Activated CD4-positive, alpha-beta T cell treated with anti-CD3 and anti-CD28 coated beads for 36 hours (primary cell): Measurements from ENCODE around the gene CPLX3. TPM values are rescaled to one million over a fixed set of nuclear protein-coding genes. Genes with fewer than 3 reads are reported as not detected.
A peak's percentile ranks its signal among the peaks of the same experiment; 100 is the strongest.

Experiments used
- ATAC-seq: fragments of 200-7000 bp; cut with Tn5 transposase; one replicate; pipeline ENCODE4 v1.10.0; 2021; ENCODE audit warnings: mild to moderate bottlenecking, moderate library complexity
- CTCF ChIA-PET: fragments of 350-600 bp; sonication (Branson Sonifier 250); formaldehyde crosslinking; loops from one replicate; lab custom pipeline; 2021; ENCODE audit warnings: antibody characterized with exemption; lab: Charles Lee
- POLR2A ChIA-PET: fragments of 350-600 bp; sonication (Branson Sonifier 250); formaldehyde crosslinking; loops from one replicate; lab custom pipeline; 2021; ENCODE audit warnings: antibody characterized with exemption, inconsistent platforms; lab: Charles Lee
- DNase-seq: peaks from one replicate; pipeline ENCODE4 v3.0.0-alpha.2; 2020
- H3K27ac Mint-ChIP-seq: one replicate; pipeline ENCODE4 v1.8.0; 2021; ENCODE audit warnings: mixed read lengths
- H3K27me3 Mint-ChIP-seq: one replicate; pipeline ENCODE4 v1.8.0; 2021; ENCODE audit warnings: mixed read lengths
- H3K36me3 Mint-ChIP-seq: one replicate; pipeline ENCODE4 v1.8.0; 2021; ENCODE audit warnings: low read depth, mixed read lengths
- H3K4me1 Mint-ChIP-seq: one replicate; pipeline ENCODE4 v1.8.0; 2021; ENCODE audit warnings: mixed read lengths
- H3K4me3 Mint-ChIP-seq: one replicate; pipeline ENCODE4 v1.8.0; 2021; ENCODE audit warnings: mild to moderate bottlenecking, moderate library complexity, mixed read lengths
- H3K9me3 Mint-ChIP-seq: one replicate; pipeline ENCODE4 v1.8.0; 2021; ENCODE audit warnings: low read depth, mixed read lengths
- intact Hi-C, 2 experiments: fragments of 100-400 bp; cut with DNase I in 1 of 2; cut with micrococcal nuclease in 1 of 2; formaldehyde crosslinking; loops; one replicate each; pipeline versions ENCODE4 v1.14.2 to v1.15.1; 2022 to 2024; cut with DNase I, micrococcal nuclease
- total RNA-seq, 2 experiments: library from RNA; stranded (reverse); gene quantifications; one replicate each; pipeline ENCODE4 v1.2.3, GENCODE V29; 2021

CPLX3 gene
- total RNA-seq, 2 experiments from 2014 or later = 0.11 TPM; not detected in 1

- peaks cover 9% of the 10 kb centered on the region for H3K4me1 Mint-ChIP-seq
- ChIA-PET CTCF (interaction anchor here (1.1 to 1.9 kb wide), 3 partner anchors 9 to 77 kb away, joined by 3 to 5 read pairs (median 3); no protein-coding TSS in a partner anchor), POLR2A (no interaction called here)
- H3K27ac Mint-ChIP-seq = no peak overlapping the region
- H3K27me3 Mint-ChIP-seq = peaks cover 22% of the 10 kb centered on the region
- no peak overlapping the region for H3K4me3 Mint-ChIP-seq
- DNase-seq = no peak
- H3K9me3 Mint-ChIP-seq = no peaks in the 10 kb centered on the region
- intact Hi-C loops = no loop called here
- no peak for ATAC-seq
- H3K36me3 Mint-ChIP-seq = no peaks in the 10 kb centered on the region
Measured at GRCh38 chr15:74824976-74825375, 1.5 kb upstream of the CPLX3 start.

DNA sequence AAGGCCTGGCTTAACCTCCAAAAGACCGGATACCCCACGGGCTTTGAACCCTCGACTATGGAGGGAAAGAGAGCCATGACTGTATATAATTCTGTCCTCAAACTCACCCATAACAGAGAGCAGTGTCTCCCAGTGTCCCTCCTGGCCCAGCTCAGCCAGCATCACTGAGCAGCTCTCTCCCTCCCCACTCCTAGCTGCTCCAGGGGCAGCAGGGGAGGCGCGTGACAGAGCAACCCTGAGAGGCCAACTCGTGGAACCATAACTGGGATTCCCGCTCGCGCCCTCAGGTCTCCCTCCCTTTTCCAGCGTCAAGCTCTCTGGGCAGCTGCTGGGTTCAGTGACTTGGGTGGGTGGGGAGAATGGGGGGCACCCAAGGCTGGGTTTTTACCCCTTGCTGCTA is 561 bp upstream of the CPLX3 start:
- ATAC-seq = no peak
- CTCF ChIA-PET = interaction anchor here (0.6 to 1.9 kb wide), 4 partner anchors 10 to 418 kb away, joined by 3 to 5 read pairs (median 3); no protein-coding TSS in a partner anchor
- Mint-ChIP-seq H3K9me3 (no peaks in the 10 kb centered on the region), H3K4me3 (no peak overlapping the region), H3K27ac (no peak overlapping the region), H3K36me3 (no peaks in the 10 kb centered on the region), H3K27me3 (peaks cover 22% of the 10 kb centered on the region), H3K4me1 (peaks cover 13% of the 10 kb centered on the region)
- POLR2A ChIA-PET = interaction anchor here (0.6 kb wide), 1 partner anchor 56 kb away, joined by 4 read pairs; no protein-coding TSS in a partner anchor
- intact Hi-C loops = loop anchor here in 1 of 2 experiments (2.0 kb wide), 1 partner anchor 169 kb away; the partner anchor contains the start of gene SCAMP5
- DNase-seq = no peak

- no peaks in the 10 kb centered on the region for H3K36me3 Mint-ChIP-seq
- peaks cover 13% of the 10 kb centered on the region for H3K4me1 Mint-ChIP-seq
- H3K9me3 Mint-ChIP-seq = no peaks in the 10 kb centered on the region
- ChIA-PET CTCF (interaction anchor here (0.7 to 1.9 kb wide), 6 partner anchors 8 to 116 kb away, joined by 3 to 5 read pairs (median 3); no protein-coding TSS in a partner anchor), POLR2A (no interaction called here)
- no peak overlapping the region for H3K4me3 Mint-ChIP-seq
- ATAC-seq (no peak), DNase-seq (no peak)
- H3K27me3 Mint-ChIP-seq = peaks cover 22% of the 10 kb centered on the region
- H3K27ac Mint-ChIP-seq = no peak overlapping the region
- intact Hi-C loops = loop anchor here in 1 of 2 experiments (2.0 kb wide), 1 partner anchor 168 kb away; the partner anchor contains the start of gene SCAMP5
Measured at GRCh38 chr15:74826921-74827320, 494 bp downstream of the CPLX3 start.

DNA sequence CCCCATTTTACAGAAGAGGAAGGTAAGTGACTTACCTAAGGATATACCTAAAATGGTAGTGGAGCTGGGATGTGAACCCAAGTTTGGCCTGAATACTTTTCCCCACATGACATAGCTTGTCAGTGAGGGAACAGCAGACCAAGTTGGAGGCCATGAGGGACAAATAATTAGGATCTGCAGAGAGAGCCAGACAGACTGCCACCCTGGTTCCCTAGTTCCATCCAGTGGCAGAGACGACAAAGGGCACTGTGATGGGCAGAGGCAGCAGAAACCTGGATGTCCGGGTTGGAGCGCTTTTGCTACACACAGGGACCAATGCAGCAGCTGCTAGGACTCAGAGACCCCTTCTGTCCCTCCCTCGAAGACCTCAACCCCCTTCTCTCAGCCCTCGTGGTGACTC is 1.2 kb downstream of the CPLX3 start:
- CTCF ChIA-PET = interaction anchor here (0.5 to 1.9 kb wide), 8 partner anchors 15 to 115 kb away, joined by 3 to 5 read pairs (median 3); partner anchors contain the start of gene CSK
- no peak for DNase-seq
- intact Hi-C loops = loop anchor here in 1 of 2 experiments (2.0 kb wide), 1 partner anchor 167 kb away; the partner anchor contains the start of gene SCAMP5

DNA sequence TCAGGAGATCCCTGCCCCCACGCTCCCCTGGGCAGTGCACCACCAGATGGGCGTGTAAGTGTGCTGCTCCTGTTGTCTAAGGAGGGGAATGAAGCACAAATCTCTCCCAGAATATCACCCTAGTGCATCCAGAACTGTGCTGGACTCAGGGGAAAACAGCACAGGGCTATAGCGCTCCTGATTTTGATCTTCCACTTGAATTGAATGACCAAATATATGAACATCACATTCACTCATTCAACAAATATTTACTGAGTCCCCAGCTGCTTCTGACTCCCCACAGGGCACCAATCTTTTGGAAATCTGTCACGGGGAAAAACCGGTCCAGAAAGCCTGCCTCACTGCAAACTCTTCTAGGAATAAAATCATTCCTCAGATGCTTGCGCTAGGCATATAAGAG is 2.4 kb downstream of the CPLX3 start:
- ChIA-PET CTCF (interaction anchor here (0.6 to 1.9 kb wide), 5 partner anchors 41 to 1122 kb away, joined by 3 to 6 read pairs (median 5); no protein-coding TSS in a partner anchor), POLR2A (no interaction called here)
- Mint-ChIP-seq H3K9me3 (no peaks in the 10 kb centered on the region), H3K27me3 (peaks cover 22% of the 10 kb centered on the region), H3K4me1 (peaks cover 13% of the 10 kb centered on the region), H3K27ac (no peak overlapping the region), H3K4me3 (no peak overlapping the region), H3K36me3 (no peaks in the 10 kb centered on the region)
- no peak for DNase-seq
- intact Hi-C loops = no loop called here
- no peak for ATAC-seq

More for the DNA sequence above, 1.2 kb downstream of the CPLX3 start:
- no peak overlapping the region for H3K4me3 Mint-ChIP-seq
- H3K36me3 Mint-ChIP-seq = no peaks in the 10 kb centered on the region
- peaks cover 22% of the 10 kb centered on the region for H3K27me3 Mint-ChIP-seq
- no peak overlapping the region for H3K27ac Mint-ChIP-seq
- no peaks in the 10 kb centered on the region for H3K9me3 Mint-ChIP-seq
- H3K4me1 Mint-ChIP-seq = peaks cover 13% of the 10 kb centered on the region
- no peak for ATAC-seq
- POLR2A ChIA-PET = no interaction called here

GRCh38 chr15:74829486-74829885 is 3.1 kb downstream of the CPLX3 start:
- CTCF ChIA-PET = interaction anchor here (0.7 to 1.9 kb wide), 4 partner anchors 42 to 120 kb away, joined by 3 to 5 read pairs (median 4); no protein-coding TSS in a partner anchor
- H3K4me1 Mint-ChIP-seq = peaks cover 13% of the 10 kb centered on the region
- H3K36me3 Mint-ChIP-seq = no peaks in the 10 kb centered on the region
- DNase-seq (no peak), ATAC-seq (peak; percentile 97)
- H3K9me3 Mint-ChIP-seq = no peaks in the 10 kb centered on the region
- no peak overlapping the region for H3K4me3 Mint-ChIP-seq
- POLR2A ChIA-PET = interaction anchor here (0.7 kb wide), 1 partner anchor 49 kb away, joined by 5 read pairs; no protein-coding TSS in a partner anchor
- H3K27me3 Mint-ChIP-seq = peaks cover 22% of the 10 kb centered on the region
- intact Hi-C loops = no loop called here
- no peak overlapping the region for H3K27ac Mint-ChIP-seq

DNA sequence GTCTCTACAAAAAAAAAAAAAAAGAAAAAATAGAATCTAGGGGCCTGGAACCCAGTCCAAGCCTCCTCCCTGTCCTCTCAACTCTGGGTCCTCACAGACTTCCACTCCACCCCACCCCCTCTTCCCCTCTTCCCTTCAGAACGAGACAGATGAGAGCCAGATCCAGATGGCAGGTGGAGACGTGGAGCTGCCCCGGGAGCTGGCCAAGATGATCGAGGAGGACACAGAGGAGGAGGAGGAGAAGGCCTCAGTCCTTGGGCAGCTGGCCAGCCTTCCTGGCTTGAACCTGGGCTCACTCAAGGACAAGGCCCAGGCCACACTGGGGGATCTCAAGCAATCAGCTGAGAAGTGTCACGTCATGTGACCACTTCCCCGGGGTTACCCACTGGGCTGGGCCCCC is 3.6 kb downstream of the CPLX3 start:
- Mint-ChIP-seq H3K27me3 (peaks cover 18% of the 10 kb centered on the region), H3K4me1 (peaks cover 13% of the 10 kb centered on the region), H3K36me3 (peaks cover under 1% of the 10 kb centered on the region), H3K27ac (no peak overlapping the region), H3K4me3 (no peak overlapping the region), H3K9me3 (no peaks in the 10 kb centered on the region)
- intact Hi-C loops = no loop called here
- DNase-seq (no peak), ATAC-seq (no peak)
- ChIA-PET CTCF (interaction anchor here (0.6 to 1.9 kb wide), 4 partner anchors 42 to 60 kb away, joined by 3 to 5 read pairs (median 3); no protein-coding TSS in a partner anchor), POLR2A (interaction anchor here (0.7 kb wide), 1 partner anchor 49 kb away, joined by 5 read pairs; no protein-coding TSS in a partner anchor)

- intact Hi-C loops = no loop called here
- H3K36me3 Mint-ChIP-seq = peaks cover 3% of the 10 kb centered on the region
- peaks cover 16% of the 10 kb centered on the region for H3K27me3 Mint-ChIP-seq
- DNase-seq (no peak), ATAC-seq (no peak)
- H3K9me3 Mint-ChIP-seq = no peaks in the 10 kb centered on the region
- H3K4me1 Mint-ChIP-seq = peaks cover 13% of the 10 kb centered on the region
- ChIA-PET CTCF (interaction anchor here (0.6 to 1.9 kb wide), 2 partner anchors 61 to 193 kb away, joined by 3 to 5 read pairs; no protein-coding TSS in a partner anchor), POLR2A (no interaction called here)
- peak overlapping the region; percentile 37 for H3K27ac Mint-ChIP-seq
- no peak overlapping the region for H3K4me3 Mint-ChIP-seq
Measured at GRCh38 chr15:74830868-74831267, 4.4 kb downstream of the CPLX3 start.

DNA sequence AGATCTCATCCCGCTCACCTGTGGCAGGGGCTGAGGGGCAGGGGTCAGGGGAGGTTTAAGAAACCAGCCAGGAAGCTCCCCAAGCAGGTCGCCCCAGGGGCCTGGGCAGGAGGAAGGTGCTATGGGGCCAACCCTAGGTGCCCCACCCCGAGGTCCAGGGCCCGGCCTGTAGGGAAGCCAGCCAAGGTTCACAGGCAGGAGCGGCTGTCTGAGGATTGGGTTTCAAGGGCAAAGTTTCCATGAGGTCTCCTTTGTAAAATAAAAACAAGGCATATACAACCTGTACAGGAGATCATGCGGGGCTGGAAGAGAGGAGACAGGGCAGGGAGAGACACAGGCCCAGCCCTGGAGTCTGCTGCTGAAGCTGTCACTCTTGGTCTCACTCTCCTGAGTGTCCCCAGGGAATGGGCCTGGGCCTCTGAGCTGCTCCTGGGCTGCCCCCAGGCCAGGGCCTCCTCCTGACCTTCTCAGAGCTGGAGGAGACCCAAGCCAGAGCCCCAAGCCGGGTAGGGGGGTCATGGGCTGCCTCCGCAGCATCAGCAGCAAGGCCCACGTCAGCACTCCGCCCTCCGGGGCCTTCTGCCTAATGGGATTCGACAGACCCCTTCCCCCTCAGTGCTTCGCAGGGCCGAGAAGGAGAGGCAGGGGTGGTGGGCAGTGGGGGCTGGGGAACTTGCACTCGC is 5.5 kb downstream of the CPLX3 start:
- CTCF ChIA-PET = interaction anchor here (2.0 kb wide), 1 partner anchor 69 kb away, joined by 13 read pairs; no protein-coding TSS in a partner anchor
- intact Hi-C loops = no loop called here
- Mint-ChIP-seq H3K9me3 (no peaks in the 10 kb centered on the region), H3K4me1 (peaks cover 13% of the 10 kb centered on the region), H3K27ac (no peak overlapping the region), H3K4me3 (no peak overlapping the region), H3K27me3 (peaks cover 11% of the 10 kb centered on the region), H3K36me3 (peaks cover 3% of the 10 kb centered on the region)
- ATAC-seq = no peak
- no peak for DNase-seq
- POLR2A ChIA-PET = no interaction called here

DNA sequence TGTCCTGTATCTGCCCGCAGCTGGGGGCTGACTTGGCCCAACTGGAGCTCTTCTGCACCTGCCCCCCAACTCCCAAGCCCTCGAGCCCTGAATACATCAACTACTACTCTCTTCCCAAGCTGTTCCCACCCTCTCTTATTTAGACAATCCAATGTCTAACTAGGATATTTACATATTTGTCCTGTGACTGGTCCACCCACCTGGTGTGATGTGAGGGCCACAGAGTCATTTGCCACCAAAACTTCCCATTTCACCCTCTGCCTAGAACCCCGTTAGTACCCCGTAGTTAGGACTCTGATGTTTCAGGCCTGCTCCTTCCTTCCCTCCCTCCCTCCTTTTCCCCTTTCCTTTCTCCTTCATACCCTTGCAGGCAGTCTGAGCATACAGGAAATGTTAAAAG is 6.4 kb downstream of the CPLX3 start:
- POLR2A ChIA-PET = interaction anchor here (0.5 kb wide), 1 partner anchor 25 kb away, joined by 4 read pairs; no protein-coding TSS in a partner anchor
- Mint-ChIP-seq H3K27me3 (peaks cover 4% of the 10 kb centered on the region), H3K4me1 (peaks cover 13% of the 10 kb centered on the region), H3K9me3 (no peaks in the 10 kb centered on the region), H3K4me3 (no peak overlapping the region), H3K27ac (no peak overlapping the region), H3K36me3 (peaks cover 5% of the 10 kb centered on the region)
- ATAC-seq (no peak), DNase-seq (no peak)
- CTCF ChIA-PET = interaction anchor here (0.6 to 2.0 kb wide), 4 partner anchors 62 to 510 kb away, joined by 3 to 13 read pairs (median 4); no protein-coding TSS in a partner anchor
- intact Hi-C loops = no loop called here
